ENCODE measurements around the gene CREB3L2.
"Not testable (repeated sequence)": the region's sequence is repeated elsewhere in the genome, so short reads cannot be mapped to it uniquely, and the experiment has no call there.

CREB3L2 gene

GRCh38 chr7:137933270-137934017, 68.4 kb downstream of the CREB3L2 start:
- no peak for DNase-seq (ENCODE audit: low spot score)

GRCh38 chr7:137932881-137933269, 69.0 kb downstream of the CREB3L2 start:
- peak; percentile 41 for DNase-seq (ENCODE audit: low spot score)

- no peak for DNase-seq (ENCODE audit: low spot score)
These were observed 70.1 kb downstream of the CREB3L2 start for GRCh38 chr7:137931823-137932222.

GRCh38 chr7:137930581-137930980, 71.3 kb downstream of the CREB3L2 start:
- DNase-seq (ENCODE audit: low spot score): peak; percentile 71

GRCh38 chr7:137928626-137929025, 73.3 kb downstream of the CREB3L2 start:
- no peak for DNase-seq (ENCODE audit: low spot score)

- DNase-seq (ENCODE audit: low spot score): no peak
These were observed 74.5 kb downstream of the CREB3L2 start for GRCh38 chr7:137927386-137927785.

GRCh38 chr7:137926206-137926605, 75.7 kb downstream of the CREB3L2 start:
- DNase-seq (ENCODE audit: low spot score): not testable (repeated sequence)

GRCh38 chr7:137925754-137926153, 76.1 kb downstream of the CREB3L2 start:
- DNase-seq (ENCODE audit: low spot score): no peak

- DNase-seq (ENCODE audit: low spot score): no peak
These were observed 76.8 kb downstream of the CREB3L2 start for GRCh38 chr7:137925091-137925490.

GRCh38 chr7:137923380-137923779, 78.5 kb downstream of the CREB3L2 start:
- DNase-seq (ENCODE audit: low spot score): no peak

- no peak for DNase-seq (ENCODE audit: low spot score)
These were observed 81.1 kb downstream of the CREB3L2 start for GRCh38 chr7:137920637-137921399.

GRCh38 chr7:137919987-137920386, 81.9 kb downstream of the CREB3L2 start:
- DNase-seq (ENCODE audit: low spot score): no peak

GRCh38 chr7:137916980-137917645, 84.8 kb downstream of the CREB3L2 start:
- DNase-seq (ENCODE audit: low spot score): no peak

- DNase-seq (ENCODE audit: low spot score): no peak
These were observed 85.3 kb downstream of the CREB3L2 start for GRCh38 chr7:137916564-137916963.

- DNase-seq (ENCODE audit: low spot score): no peak
These were observed 86.6 kb downstream of the CREB3L2 start for GRCh38 chr7:137915266-137915665.

- no peak for DNase-seq (ENCODE audit: low spot score)
These were observed 87.9 kb downstream of the CREB3L2 start for GRCh38 chr7:137913985-137914384.

- no peak for DNase-seq (ENCODE audit: low spot score)
These were observed 92.8 kb downstream of the CREB3L2 start for GRCh38 chr7:137909042-137909441.

GRCh38 chr7:137908106-137908505, 93.8 kb downstream of the CREB3L2 start:
- no peak for DNase-seq (ENCODE audit: low spot score)

- not testable (repeated sequence) for DNase-seq (ENCODE audit: low spot score)
These were observed 95.2 kb downstream of the CREB3L2 start for GRCh38 chr7:137906636-137907035.

GRCh38 chr7:137904833-137905232, 97.1 kb downstream of the CREB3L2 start:
- DNase-seq (ENCODE audit: low spot score): no peak

- peak; percentile 67 for DNase-seq (ENCODE audit: low spot score)
These were observed 98.3 kb downstream of the CREB3L2 start for GRCh38 chr7:137903382-137904169.

GRCh38 chr7:137900137-137900536, 101.7 kb downstream of the CREB3L2 start:
- DNase-seq (ENCODE audit: low spot score): no peak
